DND-41 (cell line): Measurements from ENCODE around the gene KRT72.

Experiments
- EZH2 ChIP-seq: IDR thresholded peaks from 3 replicates; pipeline ENCODE4 v1.6.1; 2012; ENCODE audit warnings: borderline replicate concordance, low read depth, mild to moderate bottlenecking, moderate library complexity, low read length, inconsistent platforms; ENCODE audit not compliant: severe bottlenecking
- TF ChIP-seq, protein P1 (sequence below): IDR thresholded peaks from 2 replicates; pipeline ENCODE4 v1.5.1; 2012; ENCODE audit warnings: borderline replicate concordance, low read length, moderate library complexity, mild to moderate bottlenecking; ENCODE audit not compliant: poor library complexity, severe bottlenecking; ENCODE audit errors: extremely low read depth

DNA sequence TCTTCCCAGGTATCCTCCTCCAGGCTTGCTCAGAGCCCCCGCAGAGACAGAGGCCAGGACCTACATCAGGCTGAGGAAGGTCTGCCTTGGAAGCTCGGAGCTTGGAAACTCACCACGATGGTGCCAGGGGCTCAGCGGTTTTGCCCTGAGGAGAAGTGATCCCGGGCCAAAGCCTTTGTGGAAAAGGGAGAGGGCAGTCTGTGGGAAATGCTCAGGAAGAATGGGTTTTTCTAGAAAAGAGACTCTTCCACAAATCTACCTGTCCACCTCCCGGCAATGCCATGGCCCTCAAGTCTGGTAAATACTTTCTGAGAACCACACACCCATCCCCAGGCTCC lies 42.8 kb upstream of the KRT72 start:
- TF ChIP-seq, protein P1, sequence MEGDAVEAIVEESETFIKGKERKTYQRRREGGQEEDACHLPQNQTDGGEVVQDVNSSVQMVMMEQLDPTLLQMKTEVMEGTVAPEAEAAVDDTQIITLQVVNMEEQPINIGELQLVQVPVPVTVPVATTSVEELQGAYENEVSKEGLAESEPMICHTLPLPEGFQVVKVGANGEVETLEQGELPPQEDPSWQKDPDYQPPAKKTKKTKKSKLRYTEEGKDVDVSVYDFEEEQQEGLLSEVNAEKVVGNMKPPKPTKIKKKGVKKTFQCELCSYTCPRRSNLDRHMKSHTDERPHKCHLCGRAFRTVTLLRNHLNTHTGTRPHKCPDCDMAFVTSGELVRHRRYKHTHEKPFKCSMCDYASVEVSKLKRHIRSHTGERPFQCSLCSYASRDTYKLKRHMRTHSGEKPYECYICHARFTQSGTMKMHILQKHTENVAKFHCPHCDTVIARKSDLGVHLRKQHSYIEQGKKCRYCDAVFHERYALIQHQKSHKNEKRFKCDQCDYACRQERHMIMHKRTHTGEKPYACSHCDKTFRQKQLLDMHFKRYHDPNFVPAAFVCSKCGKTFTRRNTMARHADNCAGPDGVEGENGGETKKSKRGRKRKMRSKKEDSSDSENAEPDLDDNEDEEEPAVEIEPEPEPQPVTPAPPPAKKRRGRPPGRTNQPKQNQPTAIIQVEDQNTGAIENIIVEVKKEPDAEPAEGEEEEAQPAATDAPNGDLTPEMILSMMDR: no peak
- no peak for TF ChIP-seq EZH2
